Karpas-422 (cell line): ENCODE data around the gene VRK3. TPM values are rescaled to one million over a fixed set of nuclear protein-coding genes. Genes with fewer than 3 reads are reported as not detected.
"Not testable (repeated sequence)": the region's sequence is repeated elsewhere in the genome, so short reads cannot be mapped to it uniquely, and the experiment has no call there.

Source experiments
- DNase-seq: peaks from one replicate; pipeline ENCODE4 v3.0.0-alpha.2; 2015
- H2AFZ ChIP-seq: fragments of 200-600 bp; sonication (generic); 2 replicates; pipeline ENCODE4 v1.6.1; 2014; ENCODE audit warnings: antibody characterized with exemption, low read length, mixed read lengths
- H3K27ac ChIP-seq: fragments of 200-600 bp; sonication (generic); 2 replicates; pipeline ENCODE4 v1.5.1; 2014; ENCODE audit warnings: mild to moderate bottlenecking, low read length, moderate library complexity
- H3K27me3 ChIP-seq: fragments of 200-600 bp; sonication (generic); 2 replicates; pipeline ENCODE4 v1.6.1; 2014; ENCODE audit warnings: low read length, mixed read lengths
- H3K36me3 ChIP-seq: fragments of 200-600 bp; sonication (generic); 2 replicates; pipeline ENCODE4 v1.6.1; 2014; ENCODE audit warnings: low read length, mixed read lengths; ENCODE audit not compliant: insufficient read depth
- H3K4me1 ChIP-seq: fragments of 200-600 bp; sonication (generic); 2 replicates; pipeline ENCODE4 v1.6.1; 2014; ENCODE audit warnings: mild to moderate bottlenecking, low read length, mixed read lengths
- H3K4me2 ChIP-seq: fragments of 200-600 bp; sonication (generic); 2 replicates; pipeline ENCODE4 v1.6.1; 2014; ENCODE audit warnings: low read length, low read depth, mild to moderate bottlenecking; ENCODE audit not compliant: poor library complexity, severe bottlenecking
- H3K4me3 ChIP-seq: fragments of 200-600 bp; sonication (generic); 2 replicates; pipeline ENCODE4 v1.5.1; 2014; ENCODE audit warnings: mild to moderate bottlenecking, antibody characterized with exemption, low read length, mixed read lengths
- H3K79me2 ChIP-seq: fragments of 200-600 bp; sonication (generic); 2 replicates; pipeline ENCODE4 v1.6.1; 2014; ENCODE audit warnings: mild to moderate bottlenecking, low read length, mixed read lengths
- H3K9ac ChIP-seq: fragments of 200-600 bp; sonication (generic); 2 replicates; pipeline ENCODE4 v1.6.0; 2014; ENCODE audit warnings: low read length
- H3K9me2 ChIP-seq: fragments of 200-600 bp; sonication (generic), shearing (Covaris generic); replicated peaks from 2 replicates; pipeline ENCODE4 v1.6.0; 2014; ENCODE audit warnings: mild to moderate bottlenecking, low read length, moderate library complexity; ENCODE audit not compliant: insufficient read depth
- H3K9me3 ChIP-seq: fragments of 300-700, 200-600 bp; sonication (generic); 2 replicates; pipeline ENCODE4 v1.6.1; 2014; ENCODE audit warnings: low read length, mixed read lengths
- H4K20me1 ChIP-seq: fragments of 200-600 bp; sonication (generic); 2 replicates; pipeline ENCODE4 v1.6.1; 2014; ENCODE audit warnings: mild to moderate bottlenecking, antibody characterized with exemption, low read length, low read depth; ENCODE audit not compliant: insufficient read depth
- total RNA-seq: library from RNA; depleted of rRNA; stranded (reverse); fragments of >200 nt; shearing (Covaris generic); gene quantifications from 2 replicates; pipeline ENCODE4 v1.2.3, GENCODE V29; 2014; ENCODE audit warnings: low replicate concordance

The VRK3 gene
- total RNA-seq, 1 experiment from 2014 or later, result 75.9 TPM

GRCh38 chr19:49971991-49972411 is 53.2 kb downstream of the VRK3 start:
- no peak for DNase-seq
- no peaks in the 10 kb centered on the region for H3K27me3 ChIP-seq
- no peaks in the 10 kb centered on the region for H3K9me2 ChIP-seq
- no peaks in the 10 kb centered on the region for H3K36me3 ChIP-seq
- H3K9ac ChIP-seq, result no peak overlapping the region
- no peak overlapping the region for H3K4me2 ChIP-seq
- H3K4me1 ChIP-seq, result no peaks in the 10 kb centered on the region
- no peak overlapping the region for H2AFZ ChIP-seq
- no peaks in the 10 kb centered on the region for H3K79me2 ChIP-seq
- no peak overlapping the region for H3K27ac ChIP-seq
- H3K9me3 ChIP-seq, result no peaks in the 10 kb centered on the region
- no peaks in the 10 kb centered on the region; the same call in 1 of the 2 replicates for H4K20me1 ChIP-seq
- no peak overlapping the region for H3K4me3 ChIP-seq

GRCh38 chr19:49969355-49969754 is 55.8 kb downstream of the VRK3 start:
- not testable (repeated sequence) for H3K79me2 ChIP-seq, DNase-seq, H3K27ac ChIP-seq, H2AFZ ChIP-seq, H3K9me2 ChIP-seq, H3K9me3 ChIP-seq, H3K36me3 ChIP-seq, H4K20me1 ChIP-seq, H3K27me3 ChIP-seq, H3K4me3 ChIP-seq, H3K4me2 ChIP-seq, H3K9ac ChIP-seq, H3K4me1 ChIP-seq

GRCh38 chr19:49968279-49968922 is 56.8 kb downstream of the VRK3 start:
- H3K4me3 ChIP-seq, result no peak overlapping the region
- H3K27me3 ChIP-seq, result no peaks in the 10 kb centered on the region
- H4K20me1 ChIP-seq, result no peaks in the 10 kb centered on the region
- no peak overlapping the region for H3K27ac ChIP-seq
- H3K4me1 ChIP-seq, result no peaks in the 10 kb centered on the region
- H3K9me3 ChIP-seq, result no peaks in the 10 kb centered on the region
- H3K36me3 ChIP-seq, result no peaks in the 10 kb centered on the region
- H3K9me2 ChIP-seq, result no peaks in the 10 kb centered on the region
- no peak overlapping the region for H3K9ac ChIP-seq
- no peaks in the 10 kb centered on the region for H3K79me2 ChIP-seq
- H2AFZ ChIP-seq, result no peak overlapping the region
- no peak overlapping the region for H3K4me2 ChIP-seq
- no peak for DNase-seq

GRCh38 chr19:49960980-49961379 is 64.2 kb downstream of the VRK3 start, which contains the start of gene SIGLEC11:
Gene SIGLEC11 (minus strand): TSS chr19:49961172. CDS start chr19:49961081, 91 bp downstream.
- not testable (repeated sequence) for H2AFZ ChIP-seq, H3K27ac ChIP-seq, H3K79me2 ChIP-seq, H3K27me3 ChIP-seq, H3K9ac ChIP-seq, H3K36me3 ChIP-seq, H3K9me2 ChIP-seq, H3K4me2 ChIP-seq, DNase-seq, H3K4me1 ChIP-seq, H3K9me3 ChIP-seq, H3K4me3 ChIP-seq, H4K20me1 ChIP-seq

- H3K9me2 ChIP-seq, H3K4me2 ChIP-seq, H3K9ac ChIP-seq, H2AFZ ChIP-seq, H4K20me1 ChIP-seq, H3K79me2 ChIP-seq, H3K27me3 ChIP-seq, DNase-seq, H3K4me1 ChIP-seq, H3K36me3 ChIP-seq, H3K27ac ChIP-seq, H3K4me3 ChIP-seq, H3K9me3 ChIP-seq: not testable (repeated sequence)
Observed at GRCh38 chr19:49959892-49960291, 65.3 kb downstream of the VRK3 start.

GRCh38 chr19:49958596-49958995 is 66.6 kb downstream of the VRK3 start:
- not testable (repeated sequence) for DNase-seq

GRCh38 chr19:49958144-49958543 is 67.0 kb downstream of the VRK3 start:
- H3K36me3 ChIP-seq, H3K9ac ChIP-seq, H3K4me2 ChIP-seq, H3K27ac ChIP-seq, DNase-seq, H3K4me3 ChIP-seq, H2AFZ ChIP-seq, H3K9me2 ChIP-seq, H3K9me3 ChIP-seq, H3K27me3 ChIP-seq, H4K20me1 ChIP-seq, H3K79me2 ChIP-seq: not testable (repeated sequence)
- peaks cover 17% of the 10 kb centered on the region for H3K4me1 ChIP-seq

More at GRCh38 chr19:49958596-49958995, 66.6 kb downstream of the VRK3 start:
- H3K27me3 ChIP-seq, H3K79me2 ChIP-seq, H3K9me3 ChIP-seq, H2AFZ ChIP-seq, H3K27ac ChIP-seq, H3K9ac ChIP-seq, H3K4me3 ChIP-seq, H3K36me3 ChIP-seq, H3K9me2 ChIP-seq, H4K20me1 ChIP-seq, H3K4me2 ChIP-seq: not testable (repeated sequence)
- H3K4me1 ChIP-seq, result peaks cover 13% of the 10 kb centered on the region

GRCh38 chr19:49957262-49957915 is 67.8 kb downstream of the VRK3 start:
- H3K4me2 ChIP-seq, result no peak overlapping the region
- H3K36me3 ChIP-seq, result no peaks in the 10 kb centered on the region
- peaks cover 24% of the 10 kb centered on the region for H3K4me1 ChIP-seq
- no peaks in the 10 kb centered on the region for H3K9me3 ChIP-seq
- no peaks in the 10 kb centered on the region for H3K27me3 ChIP-seq
- H3K9ac ChIP-seq, result no peak overlapping the region
- H3K9me2 ChIP-seq, result no peaks in the 10 kb centered on the region
- no peak overlapping the region for H2AFZ ChIP-seq
- no peaks in the 10 kb centered on the region for H3K79me2 ChIP-seq
- no peak overlapping the region for H3K27ac ChIP-seq
- H3K4me3 ChIP-seq, result no peak overlapping the region
- H4K20me1 ChIP-seq, result peaks cover 4% of the 10 kb centered on the region; the same call in 1 of the 2 replicates
- no peak for DNase-seq
